SK-N-SH (cell line): ENCODE data around the gene FBXO31.

Source experiments
- RAD21 ChIP-seq: IDR thresholded peaks from 2 replicates; pipeline ENCODE4 v1.6.1; 2012; ENCODE audit warnings: mild to moderate bottlenecking, low read length
- REST ChIP-seq: IDR thresholded peaks from 2 replicates; pipeline ENCODE4 v1.6.1; 2012; ENCODE audit warnings: mild to moderate bottlenecking, low read depth, low read length, moderate library complexity
- RFX5 ChIP-seq: IDR thresholded peaks from 2 replicates; pipeline ENCODE4 v1.6.1; 2012; ENCODE audit warnings: mild to moderate bottlenecking, improper control_type of control experiment, low read length
- TAF1 ChIP-seq: IDR thresholded peaks from 2 replicates; pipeline ENCODE4 v1.6.1; 2012; ENCODE audit warnings: low read depth, mild to moderate bottlenecking, low read length, moderate library complexity, borderline replicate concordance

GRCh38 chr16:87369796-87370719, 13.5 kb downstream of the FBXO31 start:
- TF ChIP-seq REST (no peak), RAD21 (no peak), RFX5 (no peak), TAF1 (no peak)
